KOPT-K1 (cell line): ENCODE data around the gene CD248.

Experiments used
- H3K27ac ChIP-seq: fragments of 200-600 bp; sonication (generic); 2 replicates; pipeline ENCODE4 v1.5.1; 2016; ENCODE audit warnings: antibody characterized with exemption, mild to moderate bottlenecking, low read depth, low read length; ENCODE audit not compliant: poor library complexity, severe bottlenecking
- H3K36me3 ChIP-seq: fragments of 200-600 bp; sonication (generic); 2 replicates; pipeline ENCODE4 v1.5.1; 2017; ENCODE audit warnings: antibody characterized with exemption, mild to moderate bottlenecking, low read length, moderate library complexity; ENCODE audit not compliant: insufficient read depth
- H3K9me3 ChIP-seq: fragments of 200-600 bp; sonication (generic); 2 replicates; pipeline ENCODE4 v1.5.1; 2017; ENCODE audit warnings: antibody characterized with exemption, low read length, mild to moderate bottlenecking; ENCODE audit not compliant: insufficient read depth, poor library complexity, severe bottlenecking

CD248 gene

DNA sequence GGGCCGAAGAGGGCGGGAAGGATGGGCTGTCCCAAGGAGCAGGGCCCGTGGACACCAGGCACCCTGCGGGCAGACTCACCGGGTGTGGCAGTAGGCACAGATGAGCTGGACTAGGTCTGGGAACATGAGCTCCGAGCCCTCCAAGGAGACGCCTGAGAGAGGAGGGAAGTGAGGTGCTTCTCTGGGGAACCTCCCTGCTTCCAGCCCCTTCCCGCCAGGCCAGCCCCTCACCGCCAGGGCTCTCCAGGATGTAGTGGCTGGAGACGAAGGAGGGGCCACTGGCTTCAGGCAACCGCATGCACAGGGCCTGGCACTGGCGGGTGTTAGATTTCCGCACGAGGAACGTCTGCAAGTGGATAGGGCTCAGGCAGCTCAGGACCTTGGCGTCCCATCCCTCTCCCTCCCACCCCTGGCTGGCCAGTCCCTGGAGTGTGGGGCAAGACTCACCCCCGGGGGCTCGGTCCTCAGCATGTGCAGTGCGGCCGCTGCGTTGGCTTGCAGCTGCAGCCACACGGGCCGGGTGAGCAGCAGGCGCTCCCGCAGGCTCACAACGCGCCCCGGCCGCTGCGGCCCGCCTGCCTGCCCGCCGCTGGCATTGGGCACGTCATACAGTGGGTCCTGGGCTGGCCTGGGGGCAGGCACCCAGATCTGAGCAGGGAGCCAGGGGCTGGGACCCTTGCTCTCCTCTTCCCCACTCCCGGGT, 18.8 kb upstream of the CD248 start:
- peaks cover 44% of the 10 kb centered on the region for H3K36me3 ChIP-seq
- no peaks in the 10 kb centered on the region for H3K9me3 ChIP-seq
- no peak overlapping the region for H3K27ac ChIP-seq

DNA sequence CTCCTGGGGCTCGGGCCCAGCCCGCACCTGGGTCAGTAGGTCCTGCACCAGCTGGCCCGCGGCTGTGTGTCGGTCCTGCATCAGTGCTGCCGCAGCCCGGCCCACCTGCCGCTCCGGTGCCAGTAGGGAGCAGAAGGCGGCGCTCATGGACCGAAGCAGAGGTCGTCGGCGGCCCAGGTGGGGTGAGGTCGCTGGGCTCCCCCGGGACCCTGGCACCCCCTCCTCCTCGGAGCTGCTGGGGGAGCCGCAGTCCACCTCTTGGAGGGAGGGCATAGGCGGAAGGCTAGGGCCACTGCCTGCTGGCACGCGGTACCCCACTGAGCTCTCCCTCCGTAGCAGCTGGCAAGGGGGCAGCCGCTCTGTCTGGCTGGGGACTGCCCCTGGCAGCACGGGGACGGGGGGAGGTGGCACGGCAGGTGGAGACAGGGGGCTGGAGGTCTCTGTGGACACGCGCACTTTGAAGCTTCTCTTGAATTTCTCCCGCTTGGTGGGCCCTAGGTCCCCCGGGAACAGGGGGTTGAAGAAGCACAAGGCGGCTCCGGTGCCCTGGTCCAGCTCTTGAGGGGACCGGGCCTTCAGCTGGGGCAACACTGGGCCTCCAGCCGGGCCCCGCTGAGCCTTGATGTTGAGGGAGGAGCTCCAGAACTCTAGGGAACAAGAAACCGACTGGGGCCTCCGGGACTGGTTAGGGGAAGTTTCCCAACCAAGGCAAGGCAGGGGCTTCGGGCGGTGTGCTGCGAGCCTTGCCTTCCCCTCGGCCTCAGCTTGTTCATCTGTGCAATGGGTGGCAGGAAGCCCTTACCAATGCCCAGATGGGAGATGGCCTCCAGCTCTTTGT, 18.0 kb upstream of the CD248 start:
- H3K36me3 ChIP-seq, result peaks cover 36% of the 10 kb centered on the region
- no peaks in the 10 kb centered on the region for H3K9me3 ChIP-seq
- no peak overlapping the region for H3K27ac ChIP-seq

DNA sequence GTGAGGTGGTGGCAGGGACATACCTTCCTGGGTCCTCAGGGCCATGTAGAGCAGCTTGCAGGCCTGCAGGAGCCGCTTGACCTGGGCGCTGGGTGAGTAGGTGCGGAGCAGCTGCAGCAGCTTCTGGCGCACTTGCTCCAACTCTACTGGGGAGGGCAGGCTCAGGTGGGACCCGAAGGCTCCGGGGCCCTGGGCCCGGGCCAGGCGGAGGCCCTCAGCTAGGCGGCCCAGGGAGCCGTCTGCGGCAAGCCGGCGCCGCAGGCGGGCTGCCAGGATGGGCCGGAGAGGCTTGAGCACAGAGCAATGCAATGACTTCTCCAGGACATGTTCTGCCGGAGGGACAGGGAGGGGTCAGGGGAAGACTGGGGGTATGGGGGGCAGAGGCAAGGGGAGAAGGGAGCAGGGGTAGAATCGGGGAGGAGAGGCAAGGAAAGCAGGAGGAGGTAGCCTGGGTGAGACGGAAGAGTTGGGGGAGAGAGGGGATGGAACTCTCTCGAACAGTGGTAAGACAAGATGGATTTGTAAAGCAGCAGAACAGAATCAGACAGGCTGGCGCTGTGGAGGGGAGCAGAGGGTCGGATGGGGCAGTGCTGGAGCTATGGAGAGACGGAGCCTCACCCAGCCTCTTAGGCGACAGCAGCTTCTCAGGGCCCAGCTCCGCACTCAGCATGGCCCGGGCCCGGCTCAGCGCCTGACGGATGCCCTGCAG, 17.2 kb upstream of the CD248 start:
- H3K27ac ChIP-seq, result no peak overlapping the region
- H3K36me3 ChIP-seq, result peaks cover 28% of the 10 kb centered on the region; the same call in 1 of the 2 replicates
- H3K9me3 ChIP-seq, result no peaks in the 10 kb centered on the region

DNA sequence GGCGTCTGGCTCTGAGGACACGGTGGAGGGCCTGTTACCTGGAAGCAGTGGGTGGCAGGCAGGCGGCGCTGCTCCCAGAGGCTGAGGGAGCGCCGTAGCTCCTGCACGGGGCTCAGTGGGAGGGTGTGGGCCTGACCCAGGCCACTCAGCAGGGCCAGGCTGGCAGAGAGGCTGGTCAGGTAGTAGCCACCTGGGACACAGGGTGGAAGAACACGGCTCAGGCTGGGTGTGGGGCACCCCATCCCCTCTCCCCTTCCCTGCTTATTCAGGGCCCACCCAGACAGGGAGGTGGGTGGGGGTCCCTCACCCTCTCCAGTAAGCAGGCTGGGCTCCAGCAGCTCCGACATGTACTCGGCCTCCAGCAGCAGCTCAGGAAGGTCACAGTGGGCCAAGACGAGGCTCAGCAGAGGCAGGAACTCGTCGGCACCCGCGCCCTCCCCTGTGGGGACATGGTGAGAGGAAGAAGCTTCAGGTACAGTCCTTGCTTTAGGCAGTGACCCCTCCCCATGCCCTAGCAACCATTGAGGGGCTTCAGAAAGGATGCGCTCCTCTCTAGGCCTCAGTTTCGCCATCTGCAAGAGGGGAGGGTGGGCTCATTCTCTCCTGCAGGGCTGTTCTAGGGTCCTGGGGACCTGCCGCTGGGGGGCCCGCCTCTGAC, 16.5 kb upstream of the CD248 start:
- Histone ChIP-seq H3K9me3 (no peaks in the 10 kb centered on the region), H3K27ac (no peak overlapping the region), H3K36me3 (peaks cover 21% of the 10 kb centered on the region; the same call in 1 of the 2 replicates)

DNA sequence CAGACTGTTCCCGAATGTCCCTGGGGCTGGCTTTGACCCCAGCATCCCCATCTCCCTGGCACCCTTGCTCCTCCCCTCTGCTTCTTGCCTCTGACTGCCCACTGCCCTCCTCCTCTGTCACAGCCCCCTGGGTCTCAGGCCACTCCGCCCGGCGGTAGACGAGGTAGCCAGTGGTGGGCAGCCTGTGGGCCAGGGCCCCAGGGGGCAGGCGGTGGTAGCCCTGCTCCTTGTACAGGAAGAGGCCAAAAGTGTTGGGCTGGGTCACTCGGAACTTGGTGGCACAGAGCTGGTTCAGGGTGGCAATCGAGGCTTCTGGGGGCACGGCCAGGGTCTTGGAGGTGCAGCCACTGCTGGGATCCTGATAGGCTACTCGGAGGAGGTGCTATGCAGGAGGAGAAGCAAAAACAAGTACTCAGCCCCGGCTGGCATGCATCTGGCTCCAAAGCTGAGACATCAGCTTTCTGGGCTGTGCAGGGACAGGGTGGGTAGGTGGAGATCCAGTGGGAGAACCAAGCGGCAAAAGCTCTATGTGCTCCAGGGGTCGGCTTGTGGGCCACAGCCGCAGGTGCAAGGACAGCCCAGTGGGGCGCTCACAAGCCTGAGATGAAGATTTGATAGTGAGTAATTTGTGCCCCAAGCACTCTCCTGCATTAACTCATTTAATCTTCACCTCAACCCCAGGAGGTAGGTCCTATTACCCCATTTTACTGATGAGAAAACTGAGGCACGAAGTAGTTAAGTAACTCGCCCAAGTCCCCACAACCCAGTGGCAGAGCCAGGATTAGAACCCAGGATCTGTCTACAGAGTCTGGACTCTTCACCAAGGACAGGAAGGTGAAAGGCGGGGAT, 15.8 kb upstream of the CD248 start:
- peaks cover 13% of the 10 kb centered on the region; the same call in 1 of the 2 replicates for H3K36me3 ChIP-seq

DNA sequence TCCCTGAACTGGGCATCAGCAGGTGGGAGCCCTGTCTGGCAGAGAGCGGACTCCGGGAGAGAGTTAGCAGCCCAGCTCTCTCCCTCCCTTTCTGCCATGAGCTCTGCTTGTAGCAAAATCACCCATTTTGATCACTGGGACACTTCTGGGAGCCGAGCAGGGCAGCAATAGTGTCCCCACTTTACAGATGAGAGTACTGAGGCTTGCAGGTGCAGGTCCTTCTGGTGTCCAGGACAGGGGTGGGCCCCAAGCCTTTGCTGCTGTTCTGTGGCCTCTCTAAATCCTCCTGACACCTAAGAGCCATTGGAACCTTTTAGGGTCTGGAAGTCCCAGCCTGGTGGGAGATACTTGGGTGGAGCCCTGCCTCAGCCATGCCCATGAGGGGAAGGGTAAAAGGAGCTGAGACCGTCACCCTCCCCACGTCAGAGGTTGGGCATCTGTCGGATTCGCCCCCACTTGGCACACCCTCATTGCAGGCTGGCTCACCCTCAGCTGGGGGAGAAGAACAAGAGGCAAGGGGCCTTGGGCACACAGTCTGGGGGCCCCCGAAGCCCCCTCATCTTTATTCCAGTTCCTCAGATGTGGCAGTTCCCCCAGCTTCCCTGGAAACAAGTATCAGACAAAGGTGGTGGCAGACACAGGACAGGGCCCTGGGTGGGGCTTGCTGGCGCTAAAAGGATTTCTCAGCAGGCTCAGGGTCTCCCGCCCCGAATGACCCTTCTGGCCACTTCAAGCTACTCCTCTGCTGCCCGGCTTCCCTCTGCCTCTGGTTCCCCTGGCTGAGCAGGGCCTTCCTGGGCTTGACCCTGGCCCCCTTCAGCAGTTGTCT, 14.9 kb upstream of the CD248 start:
- no peak overlapping the region for H3K27ac ChIP-seq
- no peaks in the 10 kb centered on the region for H3K9me3 ChIP-seq
- H3K36me3 ChIP-seq, result peaks cover 5% of the 10 kb centered on the region; the same call in 1 of the 2 replicates

More for the DNA sequence above, 15.8 kb upstream of the CD248 start:
- Histone ChIP-seq H3K27ac (no peak overlapping the region), H3K9me3 (no peaks in the 10 kb centered on the region)

DNA sequence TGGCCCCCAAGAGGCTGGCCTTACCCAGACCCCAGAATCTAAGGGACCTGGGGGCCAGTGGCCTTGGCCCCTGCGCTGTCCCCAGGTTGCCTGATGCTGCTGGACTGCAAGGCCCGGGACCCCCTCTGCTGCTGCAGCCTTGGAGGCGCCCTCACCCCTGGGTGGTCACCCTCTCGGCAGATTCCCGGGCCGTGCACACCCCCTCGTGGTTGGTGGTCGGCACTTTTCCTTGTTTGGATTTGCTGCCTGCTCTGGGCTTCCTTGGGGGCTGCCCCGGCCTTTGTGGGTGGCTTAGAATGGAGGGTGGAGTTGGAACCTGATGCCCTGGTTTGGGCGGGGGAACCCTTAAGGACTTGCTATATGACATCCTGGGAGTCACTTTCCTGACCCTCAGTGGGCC, 14.1 kb upstream of the CD248 start:
- H3K36me3 ChIP-seq, result no peaks in the 10 kb centered on the region
- H3K27ac ChIP-seq, result no peak overlapping the region
- no peaks in the 10 kb centered on the region for H3K9me3 ChIP-seq

DNA sequence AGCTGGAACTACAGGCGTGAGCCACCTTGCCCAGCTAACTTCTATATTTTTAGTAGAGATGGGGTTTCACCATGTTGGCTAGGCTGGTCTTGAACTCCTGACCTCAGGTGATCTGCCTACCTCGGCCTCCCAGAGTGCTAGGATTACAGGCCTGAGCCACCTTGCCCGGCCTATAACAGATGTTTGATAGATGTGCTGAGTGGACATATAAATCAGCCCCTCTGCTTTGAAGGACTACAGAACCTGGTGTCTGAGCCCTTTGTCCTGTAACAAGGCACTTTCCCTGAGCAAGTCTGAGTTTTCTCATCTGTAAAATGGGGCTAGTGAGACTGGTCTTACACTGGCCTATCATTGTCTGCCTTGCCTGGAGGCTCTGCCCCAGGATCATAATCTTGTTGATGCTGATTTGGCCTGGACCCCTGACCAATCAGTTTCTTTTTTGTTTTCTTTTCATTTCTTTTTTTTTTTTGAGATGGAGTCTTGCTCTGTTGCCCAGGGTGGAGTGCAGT, 12.4 kb upstream of the CD248 start:
- Histone ChIP-seq H3K9me3 (no peaks in the 10 kb centered on the region), H3K36me3 (no peaks in the 10 kb centered on the region), H3K27ac (no peak overlapping the region)

DNA sequence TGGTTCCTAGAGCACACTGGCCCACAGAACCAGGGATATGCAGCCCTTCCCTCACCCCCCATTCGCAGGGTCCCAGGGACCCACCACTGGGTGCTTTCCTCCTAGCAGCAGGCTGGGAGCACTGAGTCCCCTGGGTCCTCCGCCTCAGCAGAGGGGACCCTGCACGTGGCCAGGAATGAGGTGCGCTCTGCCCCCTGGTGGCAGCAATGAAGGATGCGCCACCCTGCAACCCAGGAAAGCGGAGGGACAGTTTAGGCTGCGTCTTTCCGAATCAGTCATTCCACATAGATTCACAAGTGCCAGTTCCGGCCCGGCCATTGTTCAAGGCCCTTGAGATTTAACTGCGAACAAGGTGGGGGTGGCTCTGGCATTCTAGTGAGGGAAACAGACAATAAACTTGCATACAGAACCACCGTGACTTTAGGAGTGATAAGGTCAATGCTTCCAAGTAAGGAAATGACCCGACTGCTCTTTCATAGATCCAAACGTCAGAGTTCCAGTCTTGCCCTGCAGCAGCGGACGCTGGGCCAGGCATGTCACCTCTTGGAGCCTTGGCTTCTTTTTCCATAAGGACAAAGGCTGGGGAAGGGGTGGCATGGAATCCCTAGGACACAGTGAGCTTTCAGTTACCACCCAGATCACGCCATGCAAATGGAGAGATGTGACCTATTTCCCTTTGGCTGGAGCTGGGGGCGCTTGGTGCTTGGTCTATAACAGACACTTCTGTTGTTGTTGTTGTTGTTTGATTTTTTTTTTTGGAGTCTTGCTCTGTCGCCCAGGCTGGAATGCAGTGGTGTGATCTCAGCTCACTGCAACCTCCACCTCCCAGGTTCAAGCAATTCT, 11.7 kb upstream of the CD248 start:
- Histone ChIP-seq H3K36me3 (no peaks in the 10 kb centered on the region), H3K9me3 (no peaks in the 10 kb centered on the region), H3K27ac (peak overlapping the region; percentile 92)

DNA sequence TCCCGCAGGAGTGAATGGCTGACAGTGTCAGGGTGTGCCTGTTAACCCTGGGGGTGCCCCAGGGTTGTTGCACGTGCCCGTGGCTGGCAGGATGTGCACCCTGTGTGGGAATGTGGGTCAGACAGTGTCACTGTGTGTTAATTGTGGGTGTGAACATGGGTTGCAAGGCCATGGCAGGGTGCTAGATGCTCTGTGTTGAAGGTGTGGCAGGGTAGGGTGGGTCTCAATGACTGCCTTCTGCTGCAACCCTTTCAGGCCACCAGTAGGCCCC, 11.1 kb upstream of the CD248 start:
- Histone ChIP-seq H3K27ac (peak overlapping the region; percentile 92), H3K9me3 (no peaks in the 10 kb centered on the region), H3K36me3 (no peaks in the 10 kb centered on the region)

DNA sequence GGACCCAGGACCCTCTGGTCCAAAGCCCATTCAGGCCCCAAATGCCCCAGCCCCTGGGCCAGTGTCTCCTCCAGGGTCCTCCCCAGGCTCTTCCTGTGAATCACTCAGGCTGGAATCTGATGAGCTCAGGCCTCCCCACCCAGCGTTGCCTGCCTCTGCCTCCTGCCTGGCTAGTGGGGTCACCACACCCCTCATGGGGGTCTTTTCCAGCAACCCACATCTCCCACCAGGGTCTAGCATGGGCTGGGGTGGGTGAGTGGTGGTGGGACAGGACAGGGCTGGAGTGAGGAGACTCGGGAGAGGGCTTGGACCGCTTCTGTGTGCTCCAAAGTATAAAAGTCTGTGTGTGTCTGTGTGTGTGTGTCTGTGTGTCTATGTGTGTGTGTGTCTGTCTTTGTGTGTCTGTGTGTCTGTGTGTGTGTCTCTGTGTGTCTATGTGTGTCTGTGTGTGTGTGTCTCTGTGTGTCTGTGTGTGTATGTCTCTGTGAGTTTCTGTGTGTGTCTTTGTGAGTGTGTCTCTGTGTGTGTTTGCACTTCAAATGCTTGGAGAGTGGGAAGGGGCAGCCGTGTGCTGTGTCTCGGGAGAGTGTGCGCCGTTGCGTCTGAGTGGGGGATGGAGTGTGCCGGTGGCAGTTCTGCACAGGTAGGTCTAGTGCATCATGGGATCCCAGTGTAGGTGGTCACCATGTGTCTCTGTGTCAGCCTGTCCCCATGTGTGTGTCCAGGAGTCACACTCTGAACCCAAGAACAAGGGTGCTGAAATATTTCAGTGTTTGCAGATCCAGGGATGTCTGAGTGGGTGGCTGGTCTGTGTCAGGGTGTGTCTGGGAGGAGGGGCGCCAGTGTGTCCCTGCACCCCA, 10.6 kb upstream of the CD248 start:
- peak overlapping the region; percentile 92 for H3K27ac ChIP-seq
- H3K9me3 ChIP-seq, result no peaks in the 10 kb centered on the region
- H3K36me3 ChIP-seq, result no peaks in the 10 kb centered on the region
